OCI-LY1 (cell line): ENCODE measurements around the gene NXPE2.
"Not testable (repeated sequence)": the region's sequence is repeated elsewhere in the genome, so short reads cannot be mapped to it uniquely, and the experiment has no call there.

Experiments
- EZH2 ChIP-seq: fragments of 200-600 bp; sonication (generic), shearing (Covaris generic); IDR thresholded peaks from 2 replicates; pipeline ENCODE4 v1.8.0; 2017; ENCODE audit warnings: borderline replicate concordance, mixed run types, mild to moderate bottlenecking, antibody characterized with exemption, low read length, moderate library complexity, mixed read lengths
- TF ChIP-seq, protein P1 (sequence below): fragments of 200-600 bp; sonication (generic), shearing (Covaris generic); IDR thresholded peaks from 2 replicates; pipeline ENCODE4 v1.5.1; 2017; ENCODE audit warnings: mild to moderate bottlenecking, antibody characterized with exemption, low read length, moderate library complexity, mixed read lengths

DNA sequence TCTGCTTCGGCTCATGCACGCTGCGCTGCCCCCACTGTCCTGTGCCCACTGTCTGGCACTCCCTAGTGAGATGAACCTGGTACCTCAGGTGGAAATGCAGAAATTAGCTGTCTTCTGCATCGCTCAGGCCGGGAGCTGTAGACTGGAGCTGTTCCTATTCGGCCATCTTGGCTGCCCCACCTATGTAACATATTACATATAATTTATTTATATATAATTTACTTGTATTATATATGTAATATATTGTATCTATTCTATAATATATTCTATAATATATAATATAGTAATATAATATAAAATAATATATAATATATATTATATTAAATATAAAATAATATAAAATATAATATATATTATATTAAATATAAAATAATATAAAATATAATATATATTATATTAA, 38.9 kb upstream of the NXPE2 start:
- TF ChIP-seq, protein P1, sequence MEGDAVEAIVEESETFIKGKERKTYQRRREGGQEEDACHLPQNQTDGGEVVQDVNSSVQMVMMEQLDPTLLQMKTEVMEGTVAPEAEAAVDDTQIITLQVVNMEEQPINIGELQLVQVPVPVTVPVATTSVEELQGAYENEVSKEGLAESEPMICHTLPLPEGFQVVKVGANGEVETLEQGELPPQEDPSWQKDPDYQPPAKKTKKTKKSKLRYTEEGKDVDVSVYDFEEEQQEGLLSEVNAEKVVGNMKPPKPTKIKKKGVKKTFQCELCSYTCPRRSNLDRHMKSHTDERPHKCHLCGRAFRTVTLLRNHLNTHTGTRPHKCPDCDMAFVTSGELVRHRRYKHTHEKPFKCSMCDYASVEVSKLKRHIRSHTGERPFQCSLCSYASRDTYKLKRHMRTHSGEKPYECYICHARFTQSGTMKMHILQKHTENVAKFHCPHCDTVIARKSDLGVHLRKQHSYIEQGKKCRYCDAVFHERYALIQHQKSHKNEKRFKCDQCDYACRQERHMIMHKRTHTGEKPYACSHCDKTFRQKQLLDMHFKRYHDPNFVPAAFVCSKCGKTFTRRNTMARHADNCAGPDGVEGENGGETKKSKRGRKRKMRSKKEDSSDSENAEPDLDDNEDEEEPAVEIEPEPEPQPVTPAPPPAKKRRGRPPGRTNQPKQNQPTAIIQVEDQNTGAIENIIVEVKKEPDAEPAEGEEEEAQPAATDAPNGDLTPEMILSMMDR: not testable (repeated sequence)
- TF ChIP-seq EZH2: not testable (repeated sequence)
